ENCODE measurements around the gene CLIC2.

GRCh38 chrX:155242300-155242699, 92.1 kb downstream of the CLIC2 start:
- no peak for TF ChIP-seq POLR2A (IDR thresholded peaks at IDR 0.05; ENCODE audit: low read length)
- no peak for TF ChIP-seq GATA1 (IDR thresholded peaks at IDR 0.05; ENCODE audit: low read depth, low read length)
